K562 (cell line): ENCODE data around the gene PUS7L.

Experiments used
- BRD9 ChIP-seq: fragments of 450-650 bp; IDR thresholded peaks from 2 replicates; pipeline ENCODE4 v1.6.1; 2018; ENCODE audit warnings: low read depth; ENCODE audit not compliant: partially characterized antibody
- HDAC6 ChIP-seq: IDR thresholded peaks from 2 replicates; pipeline ENCODE4 v1.6.1; 2012; ENCODE audit warnings: low read depth, mild to moderate bottlenecking, control low read depth, inconsistent platforms, low read length, moderate library complexity
- POLR2AphosphoS2 ChIP-seq: IDR thresholded peaks from 2 replicates; pipeline ENCODE4 v1.6.1; 2012; ENCODE audit warnings: low read length, improper control_type of control experiment
- TCF3 ChIP-seq: sonication (generic); formaldehyde crosslinking; IDR thresholded peaks from 2 replicates; pipeline ENCODE4 v1.4.0; 2020; ENCODE audit warnings: mild to moderate bottlenecking, missing genetic modification reagents
- ZNF444 ChIP-seq: fragments of 250-450 bp; sonication (Bioruptor Pico); IDR thresholded peaks from 2 replicates; pipeline ENCODE4 v1.4.0; 2020; ENCODE audit warnings: mild to moderate bottlenecking, moderate library complexity
- TF ChIP-seq, protein P1 (sequence below): fragments of 450-650 bp; conservative IDR thresholded peaks from 2 replicates; pipeline ENCODE4 v1.6.1; 2016; ENCODE audit warnings: missing genetic modification characterization, low read depth, mild to moderate bottlenecking, missing compliant biosample characterization, moderate library complexity
- TF ChIP-seq, protein P2 (sequence below): fragments of 250-450 bp; sonication (Bioruptor Pico); IDR thresholded peaks from 2 replicates; pipeline ENCODE4 v1.6.1; 2021; ENCODE audit warnings: mild to moderate bottlenecking

DNA sequence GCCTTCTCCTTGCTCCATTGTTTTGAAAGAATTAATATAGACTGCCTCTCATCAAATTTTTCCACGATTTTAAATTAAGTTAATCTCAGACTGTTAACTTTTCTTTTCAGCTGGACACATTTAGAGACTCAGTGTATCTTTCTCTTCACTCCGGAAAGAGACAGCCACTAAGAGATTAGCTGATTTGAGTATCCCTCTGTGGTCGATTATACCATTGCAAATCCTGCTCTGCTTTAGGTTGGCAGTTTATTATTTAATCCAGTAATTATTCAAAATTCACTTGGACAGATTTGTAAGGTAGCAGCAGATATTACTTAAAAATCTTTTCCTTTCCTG lies 48.1 kb upstream of the PUS7L start:
- TF ChIP-seq, protein P1, sequence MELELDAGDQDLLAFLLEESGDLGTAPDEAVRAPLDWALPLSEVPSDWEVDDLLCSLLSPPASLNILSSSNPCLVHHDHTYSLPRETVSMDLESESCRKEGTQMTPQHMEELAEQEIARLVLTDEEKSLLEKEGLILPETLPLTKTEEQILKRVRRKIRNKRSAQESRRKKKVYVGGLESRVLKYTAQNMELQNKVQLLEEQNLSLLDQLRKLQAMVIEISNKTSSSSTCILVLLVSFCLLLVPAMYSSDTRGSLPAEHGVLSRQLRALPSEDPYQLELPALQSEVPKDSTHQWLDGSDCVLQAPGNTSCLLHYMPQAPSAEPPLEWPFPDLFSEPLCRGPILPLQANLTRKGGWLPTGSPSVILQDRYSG (tag), result no peak
- TF ChIP-seq TCF3 (CRISPR knock-in tag) (no peak), HDAC6 (no peak), POLR2AphosphoS2 (no peak), BRD9 (no peak), ZNF444 (no peak)
- TF ChIP-seq, protein P2, sequence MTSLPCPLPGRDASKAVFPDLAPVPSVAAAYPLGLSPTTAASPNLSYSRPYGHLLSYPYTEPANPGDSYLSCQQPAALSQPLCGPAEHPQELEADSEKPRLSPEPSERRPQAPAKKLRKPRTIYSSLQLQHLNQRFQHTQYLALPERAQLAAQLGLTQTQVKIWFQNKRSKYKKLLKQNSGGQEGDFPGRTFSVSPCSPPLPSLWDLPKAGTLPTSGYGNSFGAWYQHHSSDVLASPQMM (CRISPR knock-in tag), result no peak
